GM12874 (cell line): ENCODE results near the gene ADK.

Experiments used
- CTCF ChIP-seq: IDR thresholded peaks from 2 replicates; pipeline ENCODE4 v1.5.1; 2011; ENCODE audit warnings: low read depth, mild to moderate bottlenecking, control low read depth, low read length, moderate library complexity; ENCODE audit not compliant: insufficient read depth

Gene ADK

GRCh38 chr10:74333174-74333573 is 182.2 kb downstream of the ADK start:
- TF ChIP-seq CTCF, result no peak

DNA sequence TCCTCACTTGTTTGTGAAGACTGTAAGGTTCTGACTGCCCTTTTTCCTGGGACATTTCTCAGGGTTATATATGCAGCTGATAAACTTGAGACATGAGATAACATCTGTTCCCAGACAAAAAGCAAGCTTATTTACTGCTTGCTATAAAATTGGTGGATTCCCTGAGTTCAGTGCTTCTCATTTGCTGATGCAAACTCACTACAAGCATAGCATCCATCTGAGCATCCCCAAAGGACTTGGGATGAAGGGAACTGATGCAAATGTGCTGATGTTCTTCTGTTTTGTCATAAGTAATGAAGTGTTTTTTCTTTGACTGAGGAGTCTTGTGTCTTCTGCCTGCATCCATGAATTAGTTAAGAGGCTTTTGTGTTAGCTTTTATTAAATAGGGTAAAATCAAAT is 183.2 kb downstream of the ADK start:
- TF ChIP-seq CTCF, result no peak

DNA sequence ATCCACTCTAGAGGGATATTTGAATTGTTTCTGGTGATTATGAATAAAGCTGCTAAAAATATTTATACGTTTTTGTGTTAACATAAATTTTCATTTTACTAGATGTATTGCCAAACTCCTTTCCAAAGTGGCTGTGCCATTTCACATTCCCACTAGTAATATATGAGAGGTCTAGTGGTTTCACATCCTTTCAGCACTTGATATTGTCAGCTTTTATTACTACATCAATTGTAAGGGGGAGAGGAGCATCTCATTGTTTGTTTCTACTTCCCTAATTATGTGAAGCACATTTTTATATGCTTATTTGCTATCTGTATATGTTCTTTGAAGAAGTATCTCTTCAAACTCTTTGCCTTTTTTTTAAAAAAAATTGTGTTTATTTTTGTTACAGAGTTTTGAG is 184.5 kb downstream of the ADK start:
- TF ChIP-seq CTCF, result no peak

DNA sequence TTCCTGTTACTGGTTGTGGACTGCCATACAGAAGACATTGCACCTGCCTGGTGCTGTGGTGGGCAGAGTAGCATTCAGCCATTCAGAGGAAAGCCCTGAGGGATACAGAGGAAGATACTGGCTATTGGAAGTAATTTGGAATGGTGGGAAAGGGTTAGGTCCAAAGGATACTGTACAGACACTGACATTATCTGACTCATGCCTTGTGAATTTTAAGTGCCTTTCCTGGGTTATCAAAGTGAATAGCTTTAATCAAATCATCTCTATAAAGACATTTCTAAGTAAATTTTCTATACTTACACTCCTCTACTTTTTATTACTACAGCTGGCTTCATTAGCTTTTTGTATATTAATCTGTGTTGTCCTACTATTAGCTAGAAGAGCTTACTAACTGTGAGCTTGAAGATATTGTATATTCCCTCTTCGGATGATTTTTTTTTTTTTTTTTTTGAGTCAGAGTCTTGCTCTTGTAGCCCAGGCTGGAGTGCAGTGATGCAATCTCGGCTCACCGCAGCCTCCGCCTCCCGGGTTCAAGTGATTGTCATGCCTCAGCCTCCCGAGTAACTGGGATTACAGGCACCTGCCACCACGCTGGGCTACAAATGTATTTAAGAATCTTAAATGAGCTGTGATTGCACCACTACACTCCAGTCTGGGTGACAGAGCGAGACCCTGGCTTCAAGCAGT is 186.5 kb downstream of the ADK start:
- no peak for TF ChIP-seq CTCF

GRCh38 chr10:74342991-74343390 is 192.0 kb downstream of the ADK start:
- no peak for TF ChIP-seq CTCF

GRCh38 chr10:74343804-74344203 is 192.8 kb downstream of the ADK start:
- TF ChIP-seq CTCF, result no peak

- no peak for TF ChIP-seq CTCF
Observed at GRCh38 chr10:74344306-74344705, 193.3 kb downstream of the ADK start.
